Hepatocyte (in vitro differentiated cells): ENCODE measurements around the gene PDE1C.

Experiments
- CTCF ChIP-seq: fragments of 200-600 bp; sonication (generic); IDR thresholded peaks from 2 replicates; pipeline ENCODE4 v1.5.1; 2016; ENCODE audit warnings: antibody characterized with exemption, mild to moderate bottlenecking; ENCODE audit not compliant: poor library complexity
- EZH2 ChIP-seq: fragments of 200-600 bp; sonication (generic); IDR thresholded peaks from 2 replicates; pipeline ENCODE4 v1.6.1; 2016; ENCODE audit warnings: antibody characterized with exemption, mild to moderate bottlenecking, borderline replicate concordance
- EZH2phosphoT487 ChIP-seq: fragments of 200-600 bp; sonication (generic); IDR thresholded peaks from one replicate; pipeline ENCODE4 v1.6.1; 2018; ENCODE audit warnings: antibody characterized with exemption, mild to moderate bottlenecking, low read depth, moderate library complexity; ENCODE audit not compliant: unreplicated experiment, severe bottlenecking

- no peak for TF ChIP-seq CTCF
- no peak for TF ChIP-seq EZH2phosphoT487
- no peak for TF ChIP-seq EZH2
Measured at GRCh38 chr7:32056767-32057166, 13.4 kb downstream of the PDE1C start.
